ENCODE data around the gene GRAMD1B.

Gene GRAMD1B

DNA sequence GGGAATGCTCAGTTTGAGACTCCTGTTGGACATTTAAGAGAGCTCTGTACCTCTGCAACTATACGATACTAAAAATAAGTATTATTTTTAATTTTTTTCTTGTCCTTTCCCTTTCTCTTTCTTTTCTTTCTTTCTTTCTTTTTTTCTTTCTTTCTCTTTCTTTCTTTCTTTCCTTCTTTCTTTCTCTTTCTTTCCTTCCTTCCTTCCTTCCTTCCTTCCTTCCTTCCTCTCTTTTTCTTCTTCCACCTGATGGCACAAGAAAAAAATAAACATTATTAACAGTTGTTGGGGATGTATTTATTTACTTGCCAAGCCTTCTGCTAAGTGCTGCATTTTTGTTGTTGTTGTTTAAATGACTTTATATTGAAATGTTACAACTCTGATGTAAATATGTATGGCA lies 39.5 kb downstream of the GRAMD1B start:
- H3K4me3 ChIP-seq (ENCODE audit: low read length): no peak overlapping the region
- TF ChIP-seq ZNF274 (IDR thresholded peaks at IDR 0.05; ENCODE audit: low read depth, low read length): no peak

DNA sequence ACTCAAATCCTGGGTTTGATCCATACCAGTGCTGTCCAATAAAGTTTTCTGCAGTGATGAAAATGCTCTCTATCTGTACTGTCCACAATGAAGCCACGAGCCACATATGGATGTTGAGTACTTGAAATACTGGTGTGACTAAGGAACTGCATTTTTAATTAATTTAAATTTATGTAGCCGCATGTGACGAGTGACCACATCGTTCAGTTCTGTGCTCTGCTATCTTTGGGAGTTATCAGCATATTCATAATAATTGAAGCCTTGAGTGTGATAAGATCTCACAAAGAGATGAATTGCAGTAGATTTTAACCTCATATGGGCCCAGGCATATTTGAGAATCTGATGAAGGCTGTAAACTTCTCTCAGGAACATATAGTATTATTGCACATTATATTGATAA lies 40.8 kb downstream of the GRAMD1B start:
- no peak for TF ChIP-seq ZNF274 (IDR thresholded peaks at IDR 0.05; ENCODE audit: low read depth, low read length)

DNA sequence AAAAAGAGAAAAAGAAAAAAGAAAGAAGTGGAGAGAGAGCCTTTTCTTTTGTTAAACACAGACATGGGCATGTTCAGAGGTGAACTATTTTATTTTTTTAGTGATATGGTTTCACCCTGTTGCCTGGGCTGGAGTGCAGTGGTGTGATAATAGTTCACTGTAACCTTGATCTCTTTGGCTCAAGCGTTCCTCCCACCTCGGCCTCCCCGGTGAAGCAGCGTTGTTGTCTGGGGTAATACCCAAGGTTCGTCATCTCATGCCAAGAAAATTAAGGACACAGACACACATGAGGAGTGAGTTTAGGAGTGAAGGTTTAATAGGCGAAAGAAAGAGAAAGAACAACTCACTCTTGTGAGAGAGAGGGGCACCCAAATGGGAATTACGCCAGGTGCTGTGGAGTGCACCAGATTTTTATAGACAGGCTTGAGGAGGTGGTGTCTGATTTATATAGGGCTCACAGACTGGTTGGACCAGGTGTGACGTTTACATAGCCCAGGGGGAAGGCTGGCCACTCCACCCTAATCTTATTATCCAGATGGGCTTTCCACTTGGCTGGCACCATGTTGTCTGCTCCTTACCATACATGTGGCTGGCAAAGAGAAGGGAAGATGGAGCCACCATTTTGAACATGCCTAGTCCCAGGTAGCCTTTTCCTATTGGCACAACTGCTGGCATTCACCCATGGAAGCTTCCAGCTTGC lies 42.3 kb downstream of the GRAMD1B start:
- TF ChIP-seq ZNF274 (IDR thresholded peaks at IDR 0.05; ENCODE audit: low read depth, low read length): no peak
- no peak overlapping the region for H3K4me3 ChIP-seq (ENCODE audit: low read length)

More for the DNA sequence above, 40.8 kb downstream of the GRAMD1B start:
- no peak overlapping the region for H3K4me3 ChIP-seq (ENCODE audit: low read length)

DNA sequence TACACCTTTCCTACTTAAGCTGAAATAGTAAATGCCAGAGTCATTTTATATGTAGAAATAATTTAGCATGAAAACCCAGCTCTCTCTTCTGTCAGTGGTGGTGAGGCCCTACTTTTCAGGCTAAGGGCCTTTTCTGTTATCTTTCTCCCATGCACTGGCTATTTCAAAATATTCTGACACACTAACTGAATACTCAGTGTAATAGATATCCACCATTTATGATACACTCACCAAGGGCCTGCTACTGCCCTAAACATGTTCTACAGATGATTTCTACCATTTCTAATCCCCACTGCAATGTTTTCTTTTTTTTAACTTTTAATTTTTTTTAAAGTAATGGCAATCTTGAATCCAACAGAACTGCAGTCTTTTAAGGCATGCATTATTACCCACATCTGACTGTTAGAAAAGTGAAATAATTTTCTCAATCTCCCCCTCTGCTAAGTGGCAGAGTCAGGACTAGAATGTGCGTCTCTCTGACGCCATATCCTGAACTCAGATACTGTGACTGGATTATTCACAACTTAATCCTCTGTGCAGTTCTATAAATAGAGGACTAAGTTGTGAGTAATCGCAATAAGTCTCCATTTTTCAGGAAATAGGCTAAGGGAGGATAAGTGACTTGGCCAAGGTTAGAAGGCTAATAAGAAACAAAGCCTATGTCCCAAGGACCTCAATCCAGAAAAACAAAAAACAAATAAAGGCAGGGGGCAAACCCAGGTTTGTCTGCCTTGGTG lies 44.0 kb downstream of the GRAMD1B start:
- no peak overlapping the region for H3K4me3 ChIP-seq (ENCODE audit: low read length)
- TF ChIP-seq ZNF274 (IDR thresholded peaks at IDR 0.05; ENCODE audit: low read depth, low read length): no peak

DNA sequence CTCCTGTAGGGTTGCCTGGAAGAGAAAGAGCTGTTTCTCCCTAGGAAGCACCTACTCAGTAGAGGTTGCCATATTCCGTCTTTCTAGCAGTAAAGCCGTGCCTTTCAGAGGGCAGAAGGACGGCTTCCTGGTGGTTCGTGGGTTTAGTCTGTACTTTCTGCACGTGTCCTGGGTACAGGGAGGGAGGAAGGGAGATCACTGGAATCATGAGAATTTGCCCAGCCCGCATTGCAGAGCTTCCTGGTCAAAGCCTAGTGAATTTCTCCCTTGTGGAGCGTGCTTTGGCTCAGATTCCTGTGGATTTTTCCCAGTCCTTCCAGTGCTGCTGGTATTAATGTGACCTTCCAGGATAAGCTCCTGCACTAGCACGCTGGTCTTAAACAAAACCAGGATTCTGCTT lies 44.9 kb downstream of the GRAMD1B start:
- H3K4me3 ChIP-seq (ENCODE audit: low read length): no peak overlapping the region
- TF ChIP-seq ZNF274 (IDR thresholded peaks at IDR 0.05; ENCODE audit: low read depth, low read length): no peak

DNA sequence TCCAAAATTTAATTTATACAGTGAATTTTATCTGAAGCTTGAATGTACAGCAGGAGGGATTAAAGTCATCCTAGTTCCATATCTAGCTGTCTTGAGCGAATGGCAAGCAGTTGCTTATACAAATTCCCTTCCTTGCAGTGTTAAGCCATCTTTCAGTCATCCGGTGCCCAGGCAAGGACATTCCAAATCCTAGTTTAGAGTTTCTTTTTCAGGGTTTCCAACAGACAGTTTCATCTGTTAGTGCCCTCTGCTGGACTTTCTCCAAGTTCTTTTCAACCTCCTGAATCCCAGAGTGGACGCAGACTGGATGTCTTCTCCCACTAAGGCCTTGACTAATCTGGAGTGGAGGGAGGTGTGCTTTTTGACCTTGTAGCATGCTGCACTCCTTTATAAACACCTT lies 45.4 kb downstream of the GRAMD1B start:
- H3K4me3 ChIP-seq (ENCODE audit: low read length): no peak overlapping the region
- TF ChIP-seq ZNF274 (IDR thresholded peaks at IDR 0.05; ENCODE audit: low read depth, low read length): no peak

DNA sequence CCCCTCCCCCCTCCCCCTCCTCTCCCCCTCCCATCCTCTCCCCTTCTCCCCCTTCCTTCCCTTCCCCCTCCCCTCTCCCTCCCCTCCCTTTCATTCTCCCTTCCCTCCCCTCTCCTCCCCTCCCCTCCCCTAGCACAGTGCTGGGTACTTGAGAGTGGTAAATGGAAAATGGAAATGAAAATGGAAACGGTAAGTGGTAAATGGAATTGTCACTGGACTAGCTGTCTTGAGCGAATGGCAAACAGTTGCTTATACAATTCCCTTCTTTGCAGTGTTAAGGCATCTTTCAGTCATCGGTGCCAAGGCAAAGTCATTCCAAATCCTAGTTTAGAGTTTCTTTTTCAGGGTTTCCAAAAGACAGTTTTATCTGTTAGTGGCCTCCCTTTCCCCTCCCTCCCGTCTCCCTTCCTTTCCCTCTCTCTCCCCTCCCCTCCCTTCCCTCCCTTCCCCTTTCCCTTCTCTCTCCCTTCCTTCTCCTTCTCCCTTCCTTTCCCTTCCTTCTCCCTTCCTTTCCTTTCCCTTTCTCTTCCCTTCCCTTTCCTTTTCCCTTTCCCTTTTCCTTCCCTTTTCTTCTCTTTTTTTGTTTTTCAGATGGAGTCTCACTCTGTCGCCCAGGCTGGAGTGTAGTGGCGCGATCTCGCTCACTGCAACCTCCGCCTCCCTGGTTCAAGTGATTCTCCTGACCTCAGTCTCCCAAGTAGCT lies 47.3 kb downstream of the GRAMD1B start:
- H3K4me3 ChIP-seq (ENCODE audit: low read length): no peak overlapping the region
- TF ChIP-seq ZNF274 (IDR thresholded peaks at IDR 0.05; ENCODE audit: low read depth, low read length): no peak

DNA sequence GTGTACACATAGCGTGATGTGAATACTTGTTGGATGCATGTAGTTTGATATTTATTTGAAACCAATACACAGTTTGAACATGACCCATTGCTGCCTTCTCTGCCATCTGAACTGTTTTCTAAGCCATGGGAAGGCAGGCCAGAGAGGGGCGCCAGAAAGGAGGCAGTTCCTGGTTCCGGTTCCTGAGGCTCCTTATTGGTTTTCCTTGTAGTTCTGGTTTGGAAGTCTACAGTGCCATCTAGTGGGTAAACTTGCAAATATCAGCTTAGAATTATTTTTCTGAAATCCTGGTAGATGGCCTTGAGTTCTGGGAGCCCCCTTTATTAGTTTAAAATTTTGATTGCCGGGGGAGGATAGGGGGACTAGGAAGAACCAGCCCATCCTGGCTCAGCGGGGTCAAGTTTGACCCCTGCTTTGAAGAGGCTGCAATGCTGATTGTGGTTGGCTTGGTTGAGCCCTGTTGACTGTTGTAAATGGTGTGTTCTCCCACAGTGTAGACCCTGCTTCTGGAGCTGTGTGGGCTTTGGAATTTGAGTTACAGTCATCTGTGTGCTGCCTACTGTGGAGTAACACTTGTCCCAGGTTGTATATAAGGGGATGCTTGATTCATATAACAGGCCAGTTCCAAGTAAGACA lies 48.4 kb downstream of the GRAMD1B start:
- TF ChIP-seq ZNF274 (IDR thresholded peaks at IDR 0.05; ENCODE audit: low read depth, low read length): no peak
- H3K4me3 ChIP-seq (ENCODE audit: low read length): no peak overlapping the region

DNA sequence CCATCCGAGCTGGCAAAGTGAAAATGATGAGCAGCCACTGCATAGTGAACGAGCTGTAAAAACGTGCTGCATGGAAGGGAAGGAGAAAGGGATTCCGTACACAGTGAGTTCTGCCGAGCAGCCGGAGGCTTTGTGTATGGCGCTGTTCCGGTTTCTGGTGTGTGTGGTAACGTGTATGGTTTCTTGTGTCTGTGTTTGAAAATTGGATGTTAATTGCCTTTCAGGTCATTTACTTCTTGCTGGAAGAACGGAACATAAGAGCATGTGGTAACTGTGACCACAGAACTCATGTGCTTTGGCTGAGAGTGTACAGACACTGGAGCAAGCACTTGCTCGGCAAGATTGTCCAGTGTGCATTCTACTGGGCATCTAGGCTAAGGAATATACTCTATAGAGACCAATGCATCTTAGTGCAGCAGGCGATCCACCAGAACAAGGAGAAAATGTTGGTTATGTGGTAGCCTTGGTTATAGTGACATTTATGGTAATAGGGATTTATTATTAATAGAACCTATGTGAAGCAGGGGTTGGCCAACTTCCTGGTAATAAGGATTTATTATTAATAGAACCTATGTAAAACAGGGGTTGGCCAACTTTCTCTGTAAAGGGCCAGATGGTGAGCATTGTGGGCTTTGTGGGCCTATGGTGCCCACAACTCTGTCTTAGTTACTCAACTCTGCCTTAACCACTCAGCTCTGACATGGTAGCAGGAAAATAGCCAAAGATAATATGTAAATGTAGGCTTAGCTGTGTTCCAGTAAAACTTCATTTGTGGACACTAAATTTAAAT lies 49.2 kb downstream of the GRAMD1B start:
- TF ChIP-seq ZNF274 (IDR thresholded peaks at IDR 0.05; ENCODE audit: low read depth, low read length): no peak

DNA sequence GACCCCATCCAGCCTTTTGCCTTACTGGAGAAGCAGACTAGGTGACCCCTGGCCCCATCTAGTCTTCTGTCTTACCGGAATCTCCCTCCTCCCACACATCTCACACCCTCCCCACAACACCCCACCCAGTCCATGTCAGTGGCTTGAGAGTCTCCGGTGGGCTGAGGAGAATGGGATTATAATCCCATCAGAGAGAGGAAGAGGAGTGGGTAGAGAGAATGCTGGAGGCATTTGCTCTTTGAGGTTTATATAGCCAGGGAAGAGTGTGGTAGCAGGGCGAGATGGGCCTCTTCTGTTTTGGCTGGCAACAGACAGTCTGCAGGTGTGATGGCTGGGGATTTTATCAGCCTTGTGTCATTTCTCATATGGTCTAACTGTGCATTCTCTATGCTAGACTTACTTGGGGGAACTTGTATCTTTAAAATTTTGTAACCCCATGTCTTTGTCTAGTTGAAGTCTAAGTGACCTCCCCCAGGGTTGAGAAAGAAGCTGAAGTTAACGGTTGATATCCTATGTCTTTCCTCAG lies 50.3 kb downstream of the GRAMD1B start:
- H3K4me3 ChIP-seq (ENCODE audit: low read length): no peak overlapping the region
- no peak for TF ChIP-seq ZNF274 (IDR thresholded peaks at IDR 0.05; ENCODE audit: low read depth, low read length)

More for the DNA sequence above, 49.2 kb downstream of the GRAMD1B start:
- H3K4me3 ChIP-seq (ENCODE audit: low read length): no peak overlapping the region

DNA sequence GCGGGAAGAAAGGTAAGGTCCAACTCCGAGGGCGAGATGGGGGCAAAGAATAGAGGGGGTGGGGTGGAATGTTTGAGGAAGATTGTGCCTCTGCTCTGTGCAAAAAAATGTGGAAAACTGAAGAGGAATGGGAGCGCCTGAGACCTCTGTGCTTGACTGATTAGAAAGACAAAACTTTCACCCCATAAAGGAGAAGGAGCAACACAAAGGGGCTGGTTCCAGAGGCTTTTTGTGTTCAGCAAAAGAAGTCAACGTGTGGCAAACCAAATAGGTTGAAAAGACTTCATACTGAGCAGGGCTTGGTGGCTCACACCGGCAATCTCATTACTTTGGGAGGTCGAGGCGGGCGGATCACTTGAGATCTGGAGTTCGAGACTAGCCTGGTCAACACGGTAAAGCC lies 50.8 kb downstream of the GRAMD1B start:
- TF ChIP-seq ZNF274 (IDR thresholded peaks at IDR 0.05; ENCODE audit: low read depth, low read length): no peak
- H3K4me3 ChIP-seq (ENCODE audit: low read length): no peak overlapping the region

DNA sequence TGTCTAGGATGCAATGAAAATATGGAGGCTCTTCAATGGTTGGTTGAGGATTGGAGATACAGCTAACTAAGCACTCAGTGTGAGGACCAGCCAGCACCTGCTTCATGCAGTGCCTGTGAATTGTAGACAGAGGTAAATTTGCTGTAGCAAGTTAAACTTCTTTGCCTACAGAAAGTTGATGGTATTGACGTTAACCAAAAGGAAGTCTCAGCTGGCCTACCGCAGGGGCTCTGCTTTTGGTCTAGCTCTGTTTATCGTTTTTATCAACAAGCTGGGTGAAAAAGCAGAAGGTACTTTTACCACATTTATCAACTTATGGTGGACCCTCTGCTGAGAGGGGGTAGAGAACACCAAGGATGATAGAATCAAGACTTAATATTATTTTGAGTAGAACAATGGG lies 51.6 kb downstream of the GRAMD1B start:
- no peak for TF ChIP-seq ZNF274 (IDR thresholded peaks at IDR 0.05; ENCODE audit: low read depth, low read length)
- H3K4me3 ChIP-seq (ENCODE audit: low read length): no peak overlapping the region

DNA sequence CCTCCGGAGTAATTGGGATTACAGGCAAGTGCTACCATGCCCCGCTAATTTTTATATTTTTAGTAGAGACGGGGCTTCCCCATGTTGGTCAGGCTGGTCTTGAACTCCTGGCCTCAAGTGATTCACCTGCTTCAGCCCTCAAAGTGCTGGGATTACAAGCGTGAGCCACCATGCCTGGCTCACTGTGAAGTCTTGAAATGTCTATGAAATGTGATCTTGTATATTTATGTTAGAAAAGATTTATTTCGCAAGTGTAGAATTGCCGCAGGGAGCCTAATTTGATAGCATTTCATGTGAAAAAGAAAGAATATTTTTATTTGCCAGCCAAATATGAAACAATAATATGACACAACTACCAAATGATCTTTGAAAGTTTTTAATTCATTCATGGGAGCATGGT lies 52.1 kb downstream of the GRAMD1B start:
- H3K4me3 ChIP-seq (ENCODE audit: low read length): no peak overlapping the region
- no peak for TF ChIP-seq ZNF274 (IDR thresholded peaks at IDR 0.05; ENCODE audit: low read depth, low read length)
